DOHH2 (cell line): ENCODE data around the gene MYT1.
A peak's percentile ranks its signal among the peaks of the same experiment; 100 is the strongest.
"Not testable (repeated sequence)": the region's sequence is repeated elsewhere in the genome, so short reads cannot be mapped to it uniquely, and the experiment has no call there.

Source experiments
- H3F3A ChIP-seq: fragments of 200-600 bp; sonication (generic), shearing (Covaris generic); 2 replicates; pipeline ENCODE4 v1.6.0; 2016; ENCODE audit warnings: antibody characterized with exemption, mild to moderate bottlenecking; ENCODE audit not compliant: control insufficient read depth, insufficient read depth
- H3K27ac ChIP-seq: fragments of 200-600 bp; sonication (generic); 2 replicates; pipeline ENCODE4 v1.5.1; 2014; ENCODE audit warnings: low read depth, mild to moderate bottlenecking, low read length, moderate library complexity
- H3K27me3 ChIP-seq: fragments of 200-600 bp; sonication (generic); 2 replicates; pipeline ENCODE4 v1.6.1; 2014; ENCODE audit warnings: mild to moderate bottlenecking, low read length, mixed read lengths; ENCODE audit not compliant: control insufficient read depth
- H3K36me3 ChIP-seq: fragments of 200-600 bp; sonication (generic); 2 replicates; pipeline ENCODE4 v1.6.1; 2014; ENCODE audit warnings: mild to moderate bottlenecking, low read length, moderate library complexity, mixed read lengths; ENCODE audit not compliant: control insufficient read depth
- H3K4me1 ChIP-seq: fragments of 200-600 bp; sonication (generic); 2 replicates; pipeline ENCODE4 v1.6.1; 2014; ENCODE audit warnings: mild to moderate bottlenecking, low read length, mixed read lengths; ENCODE audit not compliant: control insufficient read depth
- H3K4me2 ChIP-seq: fragments of 200-600 bp; sonication (generic); 2 replicates; pipeline ENCODE4 v1.6.0; 2014; ENCODE audit warnings: mild to moderate bottlenecking, low read length, moderate library complexity
- H3K4me3 ChIP-seq: fragments of 200-600 bp; sonication (generic); 2 replicates; pipeline ENCODE4 v1.5.1; 2014; ENCODE audit warnings: mild to moderate bottlenecking, low read length, mixed read lengths
- H3K79me2 ChIP-seq: fragments of 200-600 bp; sonication (generic); 2 replicates; pipeline ENCODE4 v1.6.1; 2014; ENCODE audit warnings: mild to moderate bottlenecking, low read length, mixed read lengths; ENCODE audit not compliant: control insufficient read depth
- H3K9me2 ChIP-seq: fragments of 200-600 bp; sonication (generic); replicated peaks from 2 replicates; pipeline ENCODE4 v1.6.1; 2014; ENCODE audit warnings: mild to moderate bottlenecking, low read length, mixed read lengths; ENCODE audit not compliant: control insufficient read depth
- H3K9me3 ChIP-seq: fragments of 200-600 bp; sonication (generic); 2 replicates; pipeline ENCODE4 v1.6.1; 2014; ENCODE audit warnings: antibody characterized with exemption, low read length, mixed read lengths; ENCODE audit not compliant: control insufficient read depth, insufficient read depth
- H4K20me1 ChIP-seq: fragments of 200-600 bp; sonication (generic); 2 replicates; pipeline ENCODE4 v1.6.0; 2014; ENCODE audit warnings: low read depth, mild to moderate bottlenecking, antibody characterized with exemption, low read length, moderate library complexity; ENCODE audit not compliant: control insufficient read depth, insufficient read depth
- EZH2phosphoT487 ChIP-seq: fragments of 200-600 bp; sonication (generic); IDR thresholded peaks from 2 replicates; pipeline ENCODE4 v1.6.1; 2017; ENCODE audit warnings: borderline replicate concordance, mild to moderate bottlenecking, antibody characterized with exemption, low read length, moderate library complexity, mixed read lengths
- TF ChIP-seq, protein P1 (sequence below): fragments of 200-600 bp; sonication (generic); IDR thresholded peaks from one replicate; pipeline ENCODE4 v1.5.1; 2014; ENCODE audit warnings: antibody characterized with exemption, mild to moderate bottlenecking, low read depth, low read length; ENCODE audit not compliant: poor library complexity, severe bottlenecking

Gene MYT1

DNA sequence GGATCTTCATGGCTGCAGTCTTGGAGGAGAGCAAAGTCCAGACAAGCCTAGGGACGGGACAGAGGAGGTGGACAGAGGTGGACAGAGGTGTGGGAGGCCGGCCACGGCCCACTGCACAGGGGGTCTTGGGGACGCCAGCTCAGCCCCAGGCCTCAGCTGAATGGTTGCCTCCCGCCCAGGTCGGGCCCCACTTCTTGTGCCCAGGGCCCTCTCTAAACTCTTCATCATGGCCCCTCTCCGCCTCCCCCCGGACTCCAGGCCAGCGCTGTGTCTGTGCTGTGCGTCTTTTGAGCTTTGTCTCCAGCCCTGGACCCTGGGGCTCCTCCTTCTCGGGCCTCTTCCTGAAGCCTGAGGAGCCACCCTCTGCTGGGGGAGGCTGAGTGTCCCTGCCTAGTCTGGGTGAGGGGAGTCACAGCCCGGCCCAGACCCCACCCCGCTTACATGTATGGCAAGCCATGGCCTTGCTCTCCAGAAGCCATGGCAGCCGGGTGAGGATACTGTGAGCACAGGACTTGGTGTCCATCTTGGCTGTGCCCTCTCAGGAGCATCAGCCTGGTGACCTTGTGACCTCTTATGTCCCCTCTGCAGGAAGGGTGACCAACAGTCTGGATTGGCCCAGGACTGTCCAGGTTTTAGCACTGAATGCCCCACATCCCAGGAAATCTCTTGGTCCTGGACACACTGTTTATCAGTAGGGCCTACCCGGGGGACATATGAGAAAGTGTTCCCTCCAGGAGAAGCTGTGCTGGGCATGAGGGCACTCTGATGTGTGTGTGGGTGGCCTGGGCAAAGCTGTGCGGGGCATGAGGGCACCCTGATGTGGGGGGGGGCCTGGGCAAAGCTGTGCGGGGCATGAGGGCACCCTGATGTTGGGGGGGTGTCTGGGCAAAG, 47.5 kb upstream of the MYT1 start:
- no peaks in the 10 kb centered on the region for H3K79me2 ChIP-seq
- peaks cover 11% of the 10 kb centered on the region for H3K4me1 ChIP-seq

DNA sequence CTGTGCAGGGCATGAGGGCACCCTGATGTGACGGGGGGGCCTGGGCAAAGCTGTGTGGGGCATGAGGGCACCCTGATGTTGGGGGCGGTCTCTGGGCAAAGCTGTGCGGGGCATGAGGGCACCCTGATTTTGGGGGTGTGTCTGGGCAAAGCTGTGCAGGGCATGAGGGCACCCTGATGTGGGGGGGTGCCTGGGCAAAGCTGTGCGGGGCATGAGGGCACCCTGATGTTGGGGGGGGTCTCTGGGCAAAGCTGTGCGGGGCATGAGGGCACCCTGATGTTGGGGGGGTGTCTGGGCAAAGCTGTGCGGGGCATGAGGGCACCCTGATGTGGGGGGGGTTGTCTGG, 46.8 kb upstream of the MYT1 start:
- H3K27me3 ChIP-seq: peaks cover 23% of the 10 kb centered on the region
- not testable (repeated sequence) for H4K20me1 ChIP-seq

More for the DNA sequence above, 47.5 kb upstream of the MYT1 start:
- Histone ChIP-seq H4K20me1 (no peaks in the 10 kb centered on the region), H3K4me2 (no peak overlapping the region), H3K27me3 (peaks cover 20% of the 10 kb centered on the region), H3K9me3 (no peaks in the 10 kb centered on the region), H3F3A (no peaks in the 10 kb centered on the region), H3K4me3 (no peak overlapping the region), H3K27ac (no peak overlapping the region), H3K36me3 (no peaks in the 10 kb centered on the region), H3K9me2 (no peaks in the 10 kb centered on the region)
- TF ChIP-seq, protein P1, sequence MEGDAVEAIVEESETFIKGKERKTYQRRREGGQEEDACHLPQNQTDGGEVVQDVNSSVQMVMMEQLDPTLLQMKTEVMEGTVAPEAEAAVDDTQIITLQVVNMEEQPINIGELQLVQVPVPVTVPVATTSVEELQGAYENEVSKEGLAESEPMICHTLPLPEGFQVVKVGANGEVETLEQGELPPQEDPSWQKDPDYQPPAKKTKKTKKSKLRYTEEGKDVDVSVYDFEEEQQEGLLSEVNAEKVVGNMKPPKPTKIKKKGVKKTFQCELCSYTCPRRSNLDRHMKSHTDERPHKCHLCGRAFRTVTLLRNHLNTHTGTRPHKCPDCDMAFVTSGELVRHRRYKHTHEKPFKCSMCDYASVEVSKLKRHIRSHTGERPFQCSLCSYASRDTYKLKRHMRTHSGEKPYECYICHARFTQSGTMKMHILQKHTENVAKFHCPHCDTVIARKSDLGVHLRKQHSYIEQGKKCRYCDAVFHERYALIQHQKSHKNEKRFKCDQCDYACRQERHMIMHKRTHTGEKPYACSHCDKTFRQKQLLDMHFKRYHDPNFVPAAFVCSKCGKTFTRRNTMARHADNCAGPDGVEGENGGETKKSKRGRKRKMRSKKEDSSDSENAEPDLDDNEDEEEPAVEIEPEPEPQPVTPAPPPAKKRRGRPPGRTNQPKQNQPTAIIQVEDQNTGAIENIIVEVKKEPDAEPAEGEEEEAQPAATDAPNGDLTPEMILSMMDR: no peak
- TF ChIP-seq EZH2phosphoT487: no peak

DNA sequence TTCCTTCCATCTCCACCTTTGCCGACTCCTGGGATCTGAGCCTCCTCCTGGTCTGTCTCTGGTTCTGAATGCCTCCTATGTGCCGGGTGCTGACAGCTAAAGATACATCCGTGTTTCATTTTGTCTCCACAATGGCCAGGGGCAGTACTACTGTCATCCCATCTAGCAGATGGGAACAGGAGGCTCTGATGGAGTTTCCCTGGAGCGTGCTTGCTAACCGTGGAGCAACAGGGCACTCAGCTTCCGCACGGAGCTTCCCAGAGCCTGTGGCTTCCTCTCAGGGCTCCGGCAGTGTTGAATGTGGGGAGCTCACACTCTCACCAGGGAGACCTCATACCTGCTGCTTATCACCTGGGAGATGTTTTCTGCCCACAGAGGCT, 45.0 kb upstream of the MYT1 start:
- H3K4me2 ChIP-seq: no peak overlapping the region
- TF ChIP-seq EZH2phosphoT487: no peak
- TF ChIP-seq, protein P1: no peak

More for the DNA sequence above, 46.8 kb upstream of the MYT1 start:
- peaks cover 11% of the 10 kb centered on the region for H3K4me1 ChIP-seq
- not testable (repeated sequence) for H3K9me3 ChIP-seq, H3K4me2 ChIP-seq, H3K27ac ChIP-seq, H3K4me3 ChIP-seq, H3K79me2 ChIP-seq, H3K9me2 ChIP-seq, H3F3A ChIP-seq, H3K36me3 ChIP-seq

DNA sequence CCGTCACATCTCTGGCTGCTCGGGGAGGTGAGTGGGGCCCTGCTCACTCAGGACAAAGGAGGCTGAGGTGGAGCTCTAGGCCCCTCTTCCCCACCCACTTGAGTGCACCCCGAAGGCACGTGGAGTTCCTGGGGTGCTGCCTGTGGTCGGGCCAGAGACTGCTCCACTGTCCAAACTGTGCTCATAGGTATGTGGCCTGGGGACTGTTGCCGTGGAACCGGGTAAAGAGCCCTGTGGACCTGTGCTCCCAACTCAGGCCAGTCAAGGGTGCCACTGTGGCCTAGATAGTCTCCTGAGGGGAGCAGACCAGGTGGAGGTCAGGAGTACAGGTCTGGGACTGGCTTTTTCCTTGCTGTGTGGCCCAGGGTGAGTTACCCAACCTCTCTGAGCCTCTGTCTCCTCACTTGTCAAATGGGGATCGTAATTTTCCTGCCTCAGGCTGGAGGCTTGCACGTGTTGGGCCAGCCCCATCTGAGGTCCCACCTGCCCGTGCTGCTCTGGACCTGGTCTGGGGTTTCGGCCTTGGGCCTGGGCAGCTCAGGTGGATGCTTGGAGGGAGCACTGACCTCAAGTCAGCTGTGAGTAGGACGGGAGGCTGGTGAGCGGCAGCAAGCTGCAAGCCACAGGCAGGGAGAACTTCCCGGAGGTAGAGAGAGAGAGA, 44.4 kb upstream of the MYT1 start:
- Histone ChIP-seq H3K27me3 (peaks cover 23% of the 10 kb centered on the region), H3K27ac (no peak overlapping the region), H3K4me3 (peak overlapping the region; percentile 33), H3K79me2 (no peaks in the 10 kb centered on the region), H3K4me2 (peak overlapping the region; percentile 54), H3K9me3 (no peaks in the 10 kb centered on the region), H3K9me2 (no peaks in the 10 kb centered on the region), H3K4me1 (peaks cover 11% of the 10 kb centered on the region), H3K36me3 (no peaks in the 10 kb centered on the region), H4K20me1 (no peaks in the 10 kb centered on the region), H3F3A (no peaks in the 10 kb centered on the region)
- TF ChIP-seq EZH2phosphoT487: no peak
- TF ChIP-seq, protein P1: no peak

More for the DNA sequence above, 45.0 kb upstream of the MYT1 start:
- no peak overlapping the region for H3K27ac ChIP-seq
- H3K9me3 ChIP-seq: no peaks in the 10 kb centered on the region
- no peaks in the 10 kb centered on the region for H3K36me3 ChIP-seq
- H4K20me1 ChIP-seq: no peaks in the 10 kb centered on the region
- H3K27me3 ChIP-seq: peaks cover 24% of the 10 kb centered on the region
- H3K79me2 ChIP-seq: no peaks in the 10 kb centered on the region
- no peaks in the 10 kb centered on the region for H3K9me2 ChIP-seq
- H3F3A ChIP-seq: no peaks in the 10 kb centered on the region
- H3K4me3 ChIP-seq: no peak overlapping the region
- H3K4me1 ChIP-seq: peaks cover 11% of the 10 kb centered on the region
